Inflammatory macrophage treated with lipopolysaccharide for 4 hours (primary cell): ENCODE measurements around the gene RAET1E.
"Not testable (repeated sequence)": the region's sequence is repeated elsewhere in the genome, so short reads cannot be mapped to it uniquely, and the experiment has no call there.

ENCODE experiments used
- DNase-seq: peaks from one replicate; pipeline ENCODE4 v3.0.0-alpha.2; 2020

Gene RAET1E

DNA sequence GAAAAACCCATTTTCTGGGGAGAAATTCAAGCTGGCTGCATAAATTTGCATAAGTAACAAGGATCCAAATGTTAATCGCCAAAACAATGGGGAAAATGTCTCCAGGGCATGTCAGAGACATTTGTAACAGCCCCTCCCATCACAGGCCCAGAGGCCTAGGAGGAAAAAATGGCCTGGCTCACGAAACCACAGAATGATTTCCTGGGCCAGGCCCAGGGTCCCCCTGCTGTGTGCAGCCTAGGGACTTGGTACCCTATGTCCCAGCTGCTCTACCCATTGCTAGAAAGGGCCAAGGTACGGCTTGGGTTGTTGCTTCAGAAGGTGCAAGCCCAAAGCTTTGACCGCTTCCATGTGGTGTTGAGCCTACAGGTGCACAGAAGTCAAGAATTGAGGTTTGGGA, 10.6 kb upstream of the RAET1E start:
- not testable (repeated sequence) for DNase-seq

DNA sequence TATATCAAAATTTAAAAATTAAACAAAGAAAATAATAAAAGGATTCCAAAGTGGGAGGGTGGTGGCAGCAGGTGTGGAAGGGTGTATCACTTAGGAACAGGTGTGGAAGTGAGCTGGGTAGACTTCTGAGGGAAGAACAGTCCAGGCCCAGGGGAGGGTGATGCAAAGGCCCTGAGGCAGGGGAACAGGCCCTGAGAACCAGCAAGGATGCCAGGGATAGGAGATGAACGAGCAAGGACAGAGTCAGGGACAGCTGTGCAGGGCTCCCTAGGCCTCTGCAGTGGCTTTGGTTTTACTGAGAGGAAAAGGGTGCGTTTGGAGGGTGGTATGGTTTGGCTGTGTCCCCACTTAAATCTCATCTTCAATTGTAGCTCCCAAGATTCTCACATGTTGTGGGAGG, 9.4 kb upstream of the RAET1E start:
- DNase-seq = no peak

DNA sequence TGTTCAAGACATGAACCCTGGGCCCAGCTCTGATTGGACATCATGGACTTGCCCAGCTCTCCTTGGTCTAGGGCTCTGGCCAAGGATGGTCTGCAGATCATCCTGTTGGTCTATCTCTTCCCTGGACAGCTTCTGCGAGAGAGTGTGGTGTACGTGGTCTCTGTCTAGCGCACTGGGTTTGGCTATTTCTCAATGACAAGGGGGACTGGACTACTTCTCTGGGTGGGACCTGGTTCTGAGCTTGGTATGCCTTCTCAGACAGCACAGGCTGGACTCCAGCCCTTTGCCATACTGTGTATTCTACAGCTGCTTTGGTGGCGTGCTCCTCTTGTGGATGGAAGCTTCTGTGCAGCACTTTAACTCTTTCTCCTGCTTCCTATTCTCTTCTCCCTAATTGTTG, 8.5 kb upstream of the RAET1E start:
- no peak for DNase-seq

DNA sequence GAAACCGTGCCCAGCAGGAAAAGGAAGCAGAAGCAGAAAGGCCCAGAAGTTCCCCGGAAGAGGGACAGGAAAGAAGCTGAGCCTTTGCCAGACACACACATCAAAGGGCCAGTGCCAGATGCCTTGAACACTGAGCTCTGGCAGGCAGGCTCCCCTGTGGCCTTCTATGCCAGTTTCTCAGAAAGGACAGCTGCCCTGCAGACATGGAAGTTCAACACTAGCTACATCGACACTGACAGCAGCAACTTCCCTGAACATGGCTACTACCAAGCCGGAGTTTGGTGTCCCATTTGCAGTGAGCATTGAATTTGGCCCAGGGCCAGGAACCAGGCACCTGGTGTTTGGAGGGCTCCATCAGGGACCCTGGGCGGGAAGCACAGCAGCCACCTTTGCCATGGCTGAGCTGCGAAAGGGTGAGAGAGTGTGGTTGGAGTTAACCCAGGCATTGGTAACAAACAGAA, 8.0 kb upstream of the RAET1E start:
- no peak for DNase-seq

DNA sequence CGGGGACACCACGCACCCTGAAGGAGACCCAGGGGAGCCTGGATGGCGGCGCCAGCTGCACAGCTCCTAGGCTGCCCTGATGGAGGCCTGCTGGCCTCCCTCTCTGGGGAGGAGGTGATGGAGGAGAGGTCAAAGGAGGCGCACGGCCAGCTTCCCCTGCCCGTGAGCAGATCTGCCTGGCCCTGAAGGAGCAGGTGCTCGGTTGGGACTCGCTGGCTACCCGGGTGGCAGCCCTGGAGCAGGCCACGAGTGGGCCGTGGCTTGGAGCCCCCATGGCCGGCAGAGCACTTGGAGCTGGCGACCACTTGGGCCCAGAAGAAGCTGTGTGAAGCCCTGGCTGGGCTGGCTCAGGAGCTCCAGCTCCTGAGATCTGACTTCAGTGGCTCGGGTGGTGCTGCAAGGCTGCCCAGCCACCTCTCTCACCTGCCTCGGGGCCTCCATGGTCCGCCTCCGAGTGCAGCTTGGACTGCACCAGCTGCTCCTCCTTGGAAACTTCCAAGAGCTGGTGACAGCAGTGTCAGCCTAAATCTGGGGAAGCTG, 7.5 kb upstream of the RAET1E start:
- no peak for DNase-seq

DNA sequence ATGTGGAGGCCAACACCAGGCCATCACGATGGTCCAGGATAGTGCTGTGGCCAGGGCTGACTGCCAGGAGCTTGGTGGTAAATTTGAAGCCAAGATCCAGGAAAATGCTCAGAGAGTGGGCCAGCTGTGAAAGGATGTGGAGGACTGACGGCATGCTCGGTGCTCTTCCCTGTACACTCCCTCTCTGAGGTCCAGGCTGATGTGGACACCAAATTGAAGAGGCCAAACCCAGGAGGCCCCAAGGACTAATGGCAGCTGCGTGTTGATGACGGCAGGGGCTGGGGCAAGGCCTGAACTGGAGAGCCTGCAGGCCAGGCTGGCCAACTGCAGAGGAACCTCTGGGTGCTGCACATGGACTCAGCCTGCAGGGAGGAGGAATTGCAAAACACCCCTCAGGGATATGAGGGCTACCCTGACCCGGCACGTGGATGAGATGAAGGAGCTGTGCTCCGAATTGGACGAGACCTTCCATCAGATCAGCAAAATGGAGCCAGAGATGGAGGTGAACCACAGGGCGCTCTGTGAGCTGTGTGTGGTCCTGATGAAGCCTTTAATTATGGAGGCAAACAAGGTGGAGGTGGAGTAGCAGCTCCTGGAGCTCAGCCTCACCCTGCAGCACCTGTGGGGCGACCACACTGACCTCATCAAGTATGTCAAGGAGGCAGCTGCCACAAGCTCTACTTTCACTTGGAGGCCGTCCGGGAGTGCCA, 6.9 kb upstream of the RAET1E start:
- DNase-seq = no peak

DNA sequence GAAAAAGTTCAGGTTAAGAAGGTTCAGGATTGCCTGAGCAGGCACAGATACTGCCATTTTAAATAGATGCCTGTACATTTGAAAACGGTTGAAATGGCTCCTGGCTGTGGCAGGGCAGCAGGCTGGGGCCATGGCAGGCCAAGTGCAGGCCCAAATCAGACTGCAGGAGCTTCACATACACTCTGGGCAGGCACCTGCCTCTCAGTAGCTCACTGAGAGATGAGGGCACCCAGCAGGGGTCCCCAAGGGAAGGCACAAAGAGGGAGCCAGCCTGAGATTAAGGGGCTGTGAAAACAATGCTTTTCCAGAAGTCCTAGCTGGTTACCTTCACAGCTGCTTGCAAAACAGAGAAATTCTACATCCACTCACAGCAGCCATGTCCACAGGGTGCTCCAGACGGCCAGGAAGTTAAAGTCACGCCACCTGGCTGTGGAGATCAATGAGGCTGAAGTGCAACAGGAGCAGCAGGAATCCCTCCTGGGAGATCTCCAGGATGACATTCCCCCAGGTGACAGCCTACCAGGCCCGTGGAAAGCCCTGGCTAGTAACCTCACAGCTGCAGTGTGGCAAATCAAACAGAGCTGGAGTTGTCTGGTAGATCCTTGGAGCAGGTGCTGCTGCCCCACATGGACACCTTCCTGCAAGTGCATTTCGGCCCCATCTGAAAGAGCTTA, 6.2 kb upstream of the RAET1E start:
- no peak for DNase-seq

DNA sequence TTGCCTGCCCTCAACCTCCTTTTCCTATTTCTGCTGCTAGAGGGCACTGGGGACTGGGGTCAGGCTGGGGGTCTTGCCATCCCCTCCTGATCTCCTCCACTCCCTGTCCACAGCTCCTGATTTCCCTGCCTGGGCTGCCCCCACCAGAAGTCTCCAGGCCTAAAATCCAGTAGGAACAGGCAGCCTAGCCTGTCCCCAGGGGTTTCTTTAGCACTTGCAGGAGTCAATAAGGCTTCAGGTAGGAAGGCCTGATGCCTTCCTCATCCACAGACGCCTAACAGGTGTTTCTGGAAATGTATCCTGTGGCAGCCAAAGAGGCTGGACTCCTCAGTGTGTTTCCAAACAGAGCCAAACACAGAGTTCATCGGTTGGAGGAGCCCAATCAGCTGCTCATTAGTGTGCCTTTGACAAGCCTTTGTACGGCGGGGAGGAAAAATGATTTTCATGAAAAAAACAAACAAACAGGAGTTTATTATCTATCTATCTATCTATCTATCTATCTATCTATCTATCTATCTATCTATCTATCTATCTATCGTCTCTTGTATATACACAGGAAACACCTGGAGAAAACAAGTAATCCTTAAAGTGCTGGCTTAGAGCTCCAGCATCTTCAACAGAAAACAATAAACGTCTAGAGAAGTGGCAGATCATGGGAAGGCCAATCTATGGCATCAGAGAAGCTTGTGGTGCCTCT, 3.7 kb upstream of the RAET1E start:
- no peak for DNase-seq

DNA sequence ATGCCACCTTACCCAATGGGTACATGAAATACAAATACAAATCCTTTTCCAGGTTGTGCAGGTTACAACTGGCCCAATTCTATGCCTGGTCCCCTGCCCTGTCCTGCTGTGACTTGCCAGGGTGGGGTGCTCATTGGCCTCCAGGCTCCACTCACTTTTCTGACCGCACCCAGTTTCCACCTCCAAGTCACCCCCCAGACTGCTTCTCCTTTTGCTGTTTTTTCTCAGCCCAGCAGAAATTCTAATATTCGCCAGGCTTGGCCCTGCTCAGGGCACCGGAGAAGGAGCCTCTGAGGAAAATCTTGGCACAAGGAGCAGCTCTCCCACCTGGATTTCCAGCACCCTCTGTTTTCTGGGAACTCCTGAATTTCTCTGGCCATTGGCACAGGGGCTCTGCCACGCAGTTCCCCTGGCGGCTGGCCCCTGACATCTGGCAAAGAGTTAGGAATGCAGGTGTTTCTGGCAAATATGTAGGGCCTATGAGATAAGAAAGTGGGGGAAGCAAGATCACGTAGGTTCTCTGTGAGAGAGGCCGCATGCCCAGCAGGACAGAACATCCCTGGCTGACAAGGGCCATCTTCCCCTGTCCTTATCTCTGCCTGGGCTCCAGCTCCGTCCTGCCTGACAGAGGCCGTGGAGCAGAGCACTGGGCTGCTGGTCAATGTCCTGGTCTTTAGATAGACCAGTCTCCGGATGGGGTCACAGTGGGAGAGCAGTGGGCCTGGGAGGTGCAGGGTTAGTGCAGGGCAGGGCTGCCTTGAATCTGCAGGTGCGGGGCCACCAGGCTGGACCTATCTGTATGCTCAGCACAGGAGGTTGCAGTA, 2.9 kb upstream of the RAET1E start:
- DNase-seq = no peak

DNA sequence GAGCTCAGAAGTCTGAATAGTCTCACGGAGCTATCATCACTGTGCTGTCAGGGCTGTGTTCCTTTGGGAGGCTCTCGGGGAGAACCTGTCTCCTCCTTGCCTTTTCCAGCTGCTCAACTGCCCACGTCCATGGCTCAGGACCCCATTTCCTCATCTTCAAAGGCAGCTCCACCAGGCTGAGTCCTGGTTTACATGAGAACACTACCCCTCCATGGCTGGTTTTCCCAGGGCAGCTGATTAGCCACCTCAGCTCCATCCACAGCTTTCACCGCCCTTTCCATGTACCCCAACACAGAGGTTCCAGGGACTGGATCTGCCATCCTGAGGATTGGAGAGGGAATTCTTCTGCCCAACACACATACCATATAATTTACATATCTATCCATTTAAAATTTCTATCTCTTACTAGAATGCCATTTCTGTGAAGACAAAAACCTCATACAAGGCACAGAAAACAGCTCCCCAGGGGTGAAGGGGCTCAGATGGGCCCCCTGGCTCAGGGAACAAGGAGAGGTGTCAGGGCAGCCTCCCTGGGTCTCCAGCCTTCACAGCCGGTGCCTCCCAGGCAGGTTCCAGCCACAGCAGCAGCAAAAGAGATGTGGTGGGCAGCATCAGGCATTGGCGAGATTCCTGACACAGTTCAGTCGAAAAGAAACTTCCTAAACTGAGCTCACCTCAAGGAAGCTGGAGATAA, 2.2 kb upstream of the RAET1E start:
- no peak for DNase-seq

DNA sequence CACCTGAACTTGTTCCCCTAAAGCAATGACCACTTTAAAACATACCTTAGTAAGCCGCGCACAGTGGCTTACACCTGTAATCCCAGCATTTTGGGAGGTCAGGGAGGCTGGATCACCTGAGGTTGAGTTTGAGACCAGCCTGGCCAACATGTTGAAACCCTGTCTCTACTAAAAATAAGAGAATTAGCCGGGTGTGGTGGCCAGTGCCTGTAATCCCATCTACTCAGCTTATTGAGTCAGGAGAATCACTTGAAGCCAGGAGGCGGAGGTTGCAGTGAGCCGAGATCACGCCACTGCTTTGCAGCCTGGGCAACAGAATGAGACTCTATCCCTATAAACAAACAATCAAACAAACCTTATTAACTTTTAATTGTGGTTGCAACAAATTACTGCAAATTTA, 1.6 kb upstream of the RAET1E start:
- DNase-seq = no peak

DNA sequence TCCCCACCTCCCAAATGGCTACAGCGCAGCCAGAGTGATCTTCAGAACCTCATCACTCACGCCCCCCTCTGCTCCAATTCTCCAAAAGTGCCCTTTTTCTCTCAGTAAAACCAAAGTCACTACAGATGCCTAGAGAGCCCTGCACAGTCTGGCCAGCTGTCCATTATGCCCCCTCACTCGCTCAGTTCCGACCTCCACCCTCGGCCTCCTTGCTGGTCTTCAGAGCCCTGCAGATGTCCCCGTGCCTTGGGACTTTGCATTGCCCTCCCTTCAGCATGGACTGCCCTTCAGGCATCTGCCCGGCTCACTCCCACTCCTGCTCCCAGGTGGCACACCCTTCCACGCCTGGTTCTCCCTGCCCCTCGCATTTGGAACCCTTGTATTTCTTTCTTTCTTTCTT, 1.1 kb upstream of the RAET1E start:
- no peak for DNase-seq

DNA sequence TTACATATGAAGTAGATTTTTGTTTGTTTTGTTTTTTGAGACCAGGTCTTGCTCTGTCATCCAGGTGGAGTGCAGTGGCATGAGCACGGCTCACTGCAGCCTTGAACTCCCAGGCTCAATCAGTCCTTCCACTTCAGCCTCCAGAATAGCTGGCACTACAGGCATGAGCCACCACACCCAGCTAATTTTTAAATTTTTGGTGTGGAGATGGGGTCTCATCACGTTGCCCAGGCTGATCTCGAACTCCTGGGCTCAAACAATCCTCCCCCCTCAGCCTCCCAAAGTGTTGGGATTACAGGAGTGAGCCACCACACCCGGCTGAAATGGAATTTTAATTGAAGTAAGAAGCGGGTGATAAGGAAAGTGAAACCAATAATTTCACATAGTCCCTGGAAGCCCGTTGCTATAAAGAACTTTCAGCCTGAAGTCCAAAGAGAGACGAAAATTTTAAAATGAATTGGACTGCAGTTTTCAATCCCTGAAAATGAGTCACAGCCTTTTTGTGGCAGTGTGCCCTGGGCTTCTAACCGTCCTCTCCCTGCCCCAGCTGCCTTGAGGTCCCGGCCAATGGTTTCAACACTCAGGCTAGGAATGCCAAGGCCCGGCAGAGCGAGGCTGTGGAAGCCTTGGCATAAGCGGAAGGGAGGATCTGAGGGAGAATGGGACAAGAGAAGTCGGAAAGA, 757 bp downstream of the RAET1E start:
- DNase-seq = no peak

DNA sequence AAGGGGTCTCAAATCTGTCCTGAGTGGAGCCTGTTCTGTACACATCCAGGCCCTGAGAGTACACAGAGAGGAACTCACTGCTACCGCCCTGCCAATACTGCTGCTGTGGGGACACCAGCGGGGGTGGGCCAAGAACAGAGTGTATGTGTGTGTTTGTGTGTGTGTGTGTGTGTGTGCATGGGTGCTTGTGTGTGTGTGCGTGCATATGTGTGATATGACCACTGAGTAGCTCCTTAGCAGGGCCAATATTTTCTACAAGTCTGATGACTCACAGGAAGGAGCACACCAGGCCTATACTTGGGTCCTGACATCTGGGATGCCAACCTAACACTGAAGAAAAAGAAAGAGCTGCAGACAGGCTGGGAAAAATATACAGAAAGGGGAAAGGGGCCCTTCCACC, 1.4 kb downstream of the RAET1E start:
- no peak for DNase-seq

DNA sequence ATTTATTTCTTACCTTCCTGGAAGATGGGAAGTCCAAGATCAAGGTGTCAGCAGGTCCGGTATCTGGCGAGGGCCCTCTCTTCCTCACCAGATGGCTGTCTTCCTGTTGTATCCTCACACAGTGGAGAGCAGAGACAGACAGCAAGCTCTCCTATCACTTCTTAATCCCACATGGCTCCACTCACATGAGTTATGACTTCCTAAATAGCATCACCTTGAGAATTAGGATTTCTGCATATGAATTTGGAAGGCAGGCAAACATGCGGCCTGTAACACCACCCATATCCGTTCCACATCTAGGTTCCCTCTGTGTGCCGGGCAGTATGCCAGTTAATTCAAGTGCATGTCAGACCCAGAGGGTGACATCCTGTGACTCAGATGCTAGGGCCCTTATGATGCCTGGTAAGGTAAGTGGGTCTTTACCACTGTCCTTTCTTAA, 2.1 kb downstream of the RAET1E start:
- DNase-seq = no peak

DNA sequence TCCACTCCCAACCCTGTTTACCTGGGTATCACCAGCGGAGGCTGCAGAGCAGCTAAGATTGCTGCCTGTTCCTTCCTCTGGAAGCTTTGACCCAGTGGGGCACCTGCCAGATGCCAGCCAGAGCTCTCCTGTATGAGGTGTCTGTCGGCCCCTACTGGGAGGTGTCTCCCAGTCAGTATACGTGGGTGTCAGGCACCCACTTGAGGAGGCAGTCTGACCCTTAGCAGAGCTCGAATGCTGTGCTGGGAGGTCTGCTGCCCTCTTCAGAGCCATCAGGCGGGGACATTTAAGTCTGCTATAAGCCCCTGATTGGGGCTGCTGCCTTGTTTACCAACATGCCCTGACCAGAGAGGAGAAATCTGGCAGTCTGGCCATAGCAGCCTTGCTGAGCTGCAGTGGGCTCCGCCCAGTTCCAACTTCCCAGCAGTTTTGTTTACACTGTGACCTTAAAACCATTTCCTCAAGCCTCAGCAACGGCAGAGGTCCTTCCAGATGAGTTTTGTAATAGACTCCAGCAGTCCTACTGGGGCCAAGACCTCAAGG, 2.8 kb downstream of the RAET1E start:
- DNase-seq = peak; percentile 5

DNA sequence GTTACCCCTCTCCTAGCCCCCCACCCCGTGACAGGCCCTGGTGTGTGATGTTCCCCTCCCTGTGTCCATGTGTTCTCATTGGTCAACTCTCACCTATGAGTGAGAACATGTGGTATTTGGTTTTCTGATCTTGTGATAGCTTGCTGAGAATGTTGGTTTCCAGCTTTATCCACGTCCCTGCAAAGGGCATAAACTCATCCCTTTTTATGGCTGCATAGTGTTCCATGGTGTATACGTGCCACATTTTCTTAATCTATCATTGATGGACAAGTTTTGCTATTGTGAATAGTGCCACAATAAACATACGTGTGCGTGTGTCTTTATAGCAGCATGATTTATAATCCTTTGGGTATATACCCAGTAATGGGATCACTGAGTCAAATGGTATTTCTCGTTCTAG, 6.0 kb downstream of the RAET1E start:
- not testable (repeated sequence) for DNase-seq

DNA sequence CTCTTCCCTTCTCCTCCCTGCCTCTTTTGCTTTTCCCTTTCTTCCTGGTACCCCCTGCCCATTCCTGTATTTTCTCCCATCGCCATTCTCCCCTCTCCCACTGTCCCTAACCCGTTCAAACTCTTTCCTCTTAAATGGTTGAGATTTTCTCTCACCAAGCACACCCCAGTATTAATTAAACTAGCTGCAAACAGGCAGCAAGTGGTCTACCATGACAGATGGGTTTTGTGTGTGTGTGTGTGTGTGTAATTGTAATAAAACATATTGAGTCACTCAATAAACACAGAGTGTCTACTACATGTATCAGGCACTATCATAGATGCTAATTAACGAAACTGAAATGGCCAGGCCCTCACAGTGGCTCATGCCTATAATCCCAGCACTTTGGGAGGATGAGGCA, 6.7 kb downstream of the RAET1E start:
- no peak for DNase-seq

DNA sequence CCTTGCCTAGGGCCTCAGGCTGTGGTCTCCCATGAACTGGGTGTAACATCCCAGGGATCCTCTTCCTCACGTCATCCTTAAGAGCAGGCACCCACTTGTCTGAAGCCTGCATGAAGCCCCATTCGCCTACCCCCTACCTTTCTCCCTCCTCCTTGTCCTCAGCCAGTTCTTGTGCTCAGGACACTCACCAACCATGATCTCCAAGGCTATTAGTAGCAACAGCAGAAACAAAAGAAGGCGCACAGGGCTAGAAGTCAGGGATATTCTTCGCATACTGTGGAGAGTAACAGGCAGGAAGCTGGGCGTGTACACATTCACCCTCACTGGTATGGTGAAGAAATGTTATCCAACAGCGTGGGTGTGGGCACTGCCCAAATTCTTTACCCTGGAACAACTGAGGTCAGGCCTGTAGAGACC, 7.3 kb downstream of the RAET1E start:
- no peak for DNase-seq

DNA sequence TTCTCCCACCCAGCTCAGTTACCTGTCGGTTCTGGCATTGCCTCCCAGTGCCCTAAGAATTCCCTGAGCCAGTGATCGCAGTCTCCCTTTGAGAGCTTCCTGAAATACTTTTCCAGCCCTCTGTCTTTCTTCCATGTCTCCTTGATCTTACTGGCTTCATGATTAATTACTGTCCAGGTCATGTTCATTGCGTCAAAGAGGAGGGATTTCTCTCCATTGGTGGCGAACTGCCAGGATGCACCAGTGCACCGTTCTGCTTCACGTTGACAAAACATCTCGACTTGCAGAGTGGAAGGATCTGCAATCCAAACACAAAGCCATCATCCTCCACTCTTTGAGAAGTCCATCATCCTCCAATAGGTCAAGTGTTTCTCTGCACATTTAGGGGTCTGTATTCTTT, 8.6 kb downstream of the RAET1E start:
- no peak for DNase-seq

DNA sequence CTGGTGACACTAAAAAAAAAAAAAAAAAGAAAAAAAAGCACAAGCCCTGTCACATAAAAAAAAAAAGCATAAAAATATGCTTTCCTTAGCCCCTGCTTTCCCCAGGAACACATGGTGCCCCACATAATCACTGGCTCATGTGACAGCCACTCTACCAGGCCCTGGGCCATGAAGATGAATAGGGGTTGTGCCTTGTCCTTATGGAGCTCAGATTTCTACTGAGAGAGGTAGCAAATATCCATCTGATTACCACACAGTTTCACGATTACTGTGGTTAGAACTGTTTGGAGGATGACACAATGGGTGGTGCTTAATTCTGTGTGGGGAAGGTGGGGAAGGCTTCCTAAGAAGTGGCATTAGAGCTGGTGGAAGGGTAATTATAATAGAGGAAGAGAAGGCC, 9.3 kb downstream of the RAET1E start:
- DNase-seq = no peak
